OCI-LY3 (cell line): Measurements from ENCODE around the gene LRP1B.

ENCODE experiments used
- H2AFZ ChIP-seq: fragments of 200-600, 300-600 bp; shearing (Covaris generic); 2 replicates; pipeline ENCODE4 v1.6.0; 2014; ENCODE audit warnings: antibody characterized with exemption, low read depth, low read length
- H3K27ac ChIP-seq: fragments of 200-600, 300-600 bp; sonication (generic); 2 replicates; pipeline ENCODE4 v1.5.1; 2014; ENCODE audit warnings: mild to moderate bottlenecking, low read length, moderate library complexity, mixed read lengths
- H3K27me3 ChIP-seq: fragments of 200-600, 300-600 bp; sonication (generic); 2 replicates; pipeline ENCODE4 v1.6.1; 2014; ENCODE audit warnings: low read depth, low read length, mixed read lengths
- H3K36me3 ChIP-seq: fragments of 200-600, 300-600 bp; sonication (generic); replicated peaks from 2 replicates; pipeline ENCODE3; 2014; ENCODE audit warnings: low read depth, low read length, mixed read lengths
- H3K4me1 ChIP-seq: fragments of 300-600, 200-600 bp; sonication (generic); 2 replicates; pipeline ENCODE4 v1.6.1; 2014; ENCODE audit warnings: low read length, mixed read lengths
- H3K4me2 ChIP-seq: fragments of 200-600, 300-600 bp; sonication (generic); 2 replicates; pipeline ENCODE4 v1.6.1; 2014; ENCODE audit warnings: low read length, mixed read lengths
- H3K4me3 ChIP-seq: fragments of 300-600, 200-600 bp; sonication (generic); 2 replicates; pipeline ENCODE4 v1.5.1; 2014; ENCODE audit warnings: antibody characterized with exemption, mild to moderate bottlenecking, low read length, moderate library complexity
- H3K79me2 ChIP-seq: fragments of 300-600, 200-600 bp; shearing (Covaris generic); 2 replicates; pipeline ENCODE4 v1.6.1; 2014; ENCODE audit warnings: mild to moderate bottlenecking, low read length, mixed read lengths
- H3K9ac ChIP-seq: fragments of 300-600, 200-600 bp; shearing (Covaris generic); 2 replicates; pipeline ENCODE4 v1.6.0; 2014; ENCODE audit warnings: mild to moderate bottlenecking, low read length, moderate library complexity
- H3K9me3 ChIP-seq: fragments of 200-600, 300-600 bp; shearing (Covaris generic); 2 replicates; pipeline ENCODE4 v1.6.1; 2014; ENCODE audit warnings: low read length, mixed read lengths; ENCODE audit not compliant: insufficient read depth
- H4K20me1 ChIP-seq: fragments of 200-600, 300-600 bp; sonication (generic); 2 replicates; pipeline ENCODE4 v1.6.1; 2016; ENCODE audit warnings: low read length, mixed read lengths; ENCODE audit not compliant: insufficient read depth
- EZH2phosphoT487 ChIP-seq: fragments of 200-600 bp; shearing (Covaris generic); IDR thresholded peaks from 2 replicates; pipeline ENCODE4 v1.6.1; 2018; ENCODE audit warnings: antibody characterized with exemption, mixed run types, low read depth
- TF ChIP-seq, protein P1 (sequence below): fragments of 200-600, 300-600 bp; sonication (generic); IDR thresholded peaks from 2 replicates; pipeline ENCODE4 v1.5.1; 2014; ENCODE audit warnings: antibody characterized with exemption, low read length, low read depth

Gene LRP1B

GRCh38 chr2:140337061-140337460 lies 1793.8 kb downstream of the LRP1B start:
- no peaks in the 10 kb centered on the region for H3K27me3 ChIP-seq
- no peak overlapping the region for H2AFZ ChIP-seq
- no peaks in the 10 kb centered on the region for H3K4me1 ChIP-seq
- no peaks in the 10 kb centered on the region for H3K36me3 ChIP-seq
- H3K4me2 ChIP-seq: no peak overlapping the region
- H3K9me3 ChIP-seq: no peaks in the 10 kb centered on the region
- TF ChIP-seq, protein P1, sequence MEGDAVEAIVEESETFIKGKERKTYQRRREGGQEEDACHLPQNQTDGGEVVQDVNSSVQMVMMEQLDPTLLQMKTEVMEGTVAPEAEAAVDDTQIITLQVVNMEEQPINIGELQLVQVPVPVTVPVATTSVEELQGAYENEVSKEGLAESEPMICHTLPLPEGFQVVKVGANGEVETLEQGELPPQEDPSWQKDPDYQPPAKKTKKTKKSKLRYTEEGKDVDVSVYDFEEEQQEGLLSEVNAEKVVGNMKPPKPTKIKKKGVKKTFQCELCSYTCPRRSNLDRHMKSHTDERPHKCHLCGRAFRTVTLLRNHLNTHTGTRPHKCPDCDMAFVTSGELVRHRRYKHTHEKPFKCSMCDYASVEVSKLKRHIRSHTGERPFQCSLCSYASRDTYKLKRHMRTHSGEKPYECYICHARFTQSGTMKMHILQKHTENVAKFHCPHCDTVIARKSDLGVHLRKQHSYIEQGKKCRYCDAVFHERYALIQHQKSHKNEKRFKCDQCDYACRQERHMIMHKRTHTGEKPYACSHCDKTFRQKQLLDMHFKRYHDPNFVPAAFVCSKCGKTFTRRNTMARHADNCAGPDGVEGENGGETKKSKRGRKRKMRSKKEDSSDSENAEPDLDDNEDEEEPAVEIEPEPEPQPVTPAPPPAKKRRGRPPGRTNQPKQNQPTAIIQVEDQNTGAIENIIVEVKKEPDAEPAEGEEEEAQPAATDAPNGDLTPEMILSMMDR: no peak
- no peak for TF ChIP-seq EZH2phosphoT487
- H3K79me2 ChIP-seq: no peaks in the 10 kb centered on the region
- H3K9ac ChIP-seq: no peak overlapping the region
- H3K4me3 ChIP-seq: no peak overlapping the region
- H4K20me1 ChIP-seq: no peaks in the 10 kb centered on the region
- no peak overlapping the region for H3K27ac ChIP-seq

GRCh38 chr2:140316345-140316744 lies 1814.5 kb downstream of the LRP1B start:
- Histone ChIP-seq H2AFZ (no peak overlapping the region), H3K4me1 (no peaks in the 10 kb centered on the region), H3K9ac (no peak overlapping the region), H3K36me3 (no peaks in the 10 kb centered on the region), H3K27ac (no peak overlapping the region), H3K9me3 (no peaks in the 10 kb centered on the region), H3K27me3 (no peaks in the 10 kb centered on the region), H3K4me3 (no peak overlapping the region), H4K20me1 (no peaks in the 10 kb centered on the region), H3K4me2 (no peak overlapping the region), H3K79me2 (no peaks in the 10 kb centered on the region)
- TF ChIP-seq, protein P1: no peak
- TF ChIP-seq EZH2phosphoT487: no peak

GRCh38 chr2:140311905-140312304 lies 1818.9 kb downstream of the LRP1B start:
- TF ChIP-seq EZH2phosphoT487: no peak
- TF ChIP-seq, protein P1: no peak
- Histone ChIP-seq H3K9me3 (no peaks in the 10 kb centered on the region), H3K4me1 (no peaks in the 10 kb centered on the region), H3K4me2 (no peak overlapping the region), H3K27me3 (no peaks in the 10 kb centered on the region), H3K79me2 (no peaks in the 10 kb centered on the region), H3K27ac (no peak overlapping the region), H3K36me3 (no peaks in the 10 kb centered on the region), H3K4me3 (no peak overlapping the region), H2AFZ (no peak overlapping the region), H3K9ac (no peak overlapping the region), H4K20me1 (no peaks in the 10 kb centered on the region)

- no peak overlapping the region for H3K27ac ChIP-seq
- no peak overlapping the region for H2AFZ ChIP-seq
- H3K27me3 ChIP-seq: no peaks in the 10 kb centered on the region
- no peaks in the 10 kb centered on the region for H3K9me3 ChIP-seq
- no peak overlapping the region for H3K4me3 ChIP-seq
- TF ChIP-seq, protein P1: no peak
- TF ChIP-seq EZH2phosphoT487: no peak
- no peak overlapping the region for H3K4me2 ChIP-seq
- no peak overlapping the region for H3K9ac ChIP-seq
- no peaks in the 10 kb centered on the region for H3K4me1 ChIP-seq
- H3K79me2 ChIP-seq: no peaks in the 10 kb centered on the region
- H4K20me1 ChIP-seq: no peaks in the 10 kb centered on the region
- H3K36me3 ChIP-seq: no peaks in the 10 kb centered on the region
Measured at GRCh38 chr2:140308706-140309105, 1822.1 kb downstream of the LRP1B start.
